CD4-positive, alpha-beta memory T cell (primary cell): ENCODE data around the gene HS3ST4. TPM values are rescaled to one million over a fixed set of nuclear protein-coding genes. Genes with fewer than 3 reads are reported as not detected.
A peak's percentile ranks its signal among the peaks of the same experiment; 100 is the strongest.

Experiments used
- CTCF ChIA-PET: fragments of 350-600 bp; sonication (Branson Sonifier 250); formaldehyde crosslinking; loops from one replicate; lab custom pipeline; 2021; ENCODE audit warnings: inconsistent platforms; ENCODE audit not compliant: partially characterized antibody; lab: Charles Lee
- POLR2A ChIA-PET: fragments of 350-600 bp; sonication (Branson Sonifier 250); formaldehyde crosslinking; loops from one replicate; lab custom pipeline; 2021; ENCODE audit not compliant: partially characterized antibody; lab: Charles Lee
- DNase-seq, 5 donors: peaks; one replicate each; pipeline versions ENCODE4 v3.0.0 to v3.0.0-alpha.2; 2020 to 2022; ENCODE audit warnings: mixed read lengths in 1 of 5
- H3K27ac ChIP-seq: one replicate; pipeline ENCODE4 v1.7.0; 2013; ENCODE audit warnings: low read depth, low read length
- H3K27me3 ChIP-seq: 2 replicates; pipeline ENCODE4 v1.7.0; 2013; ENCODE audit warnings: mild to moderate bottlenecking, low read length, moderate library complexity; ENCODE audit not compliant: insufficient read depth
- H3K36me3 ChIP-seq: 2 replicates; pipeline ENCODE4 v1.7.0; 2013; ENCODE audit warnings: mild to moderate bottlenecking, low read length, moderate library complexity; ENCODE audit not compliant: insufficient read depth
- H3K4me1 ChIP-seq: 2 replicates; pipeline ENCODE4 v1.7.0; 2013; ENCODE audit warnings: mild to moderate bottlenecking, low read length, moderate library complexity; ENCODE audit not compliant: insufficient read depth
- H3K4me3 ChIP-seq, 2 donors: one replicate each; pipeline ENCODE4 v1.7.0; 2013; ENCODE audit warnings: low read length in 2 of 2, mild to moderate bottlenecking in 1 of 2
- H3K9me3 ChIP-seq, 2 donors: one replicate each; pipeline ENCODE4 v1.7.0; 2013; ENCODE audit warnings: low read length in 2 of 2, control low read depth in 1 of 2; ENCODE audit not compliant: control insufficient read depth in 1 of 2
- H3K27ac Mint-ChIP-seq, 7 donors: one replicate each; pipeline ENCODE4 v1.8.0; 2020 to 2021; ENCODE audit warnings: mixed read lengths in 7 of 7, mild to moderate bottlenecking in 6 of 7, inconsistent platforms in 3 of 7, moderate library complexity in 3 of 7
- H3K27me3 Mint-ChIP-seq, 2 donors: one replicate each; pipeline ENCODE4 v1.8.0; 2020 to 2021; ENCODE audit warnings: mixed read lengths in 2 of 2
- H3K36me3 Mint-ChIP-seq, 2 donors: one replicate each; pipeline ENCODE4 v1.8.0; 2020 to 2021; ENCODE audit warnings: mixed read lengths in 2 of 2, inconsistent platforms in 1 of 2, mild to moderate bottlenecking in 1 of 2
- H3K4me1 Mint-ChIP-seq, 4 donors: one replicate each; pipeline ENCODE4 v1.8.0; 2020 to 2021; ENCODE audit warnings: mixed read lengths in 4 of 4, mild to moderate bottlenecking in 1 of 4
- H3K4me3 Mint-ChIP-seq, 8 donors: one replicate each; pipeline ENCODE4 v1.8.0; 2020 to 2021; ENCODE audit warnings: mixed read lengths in 8 of 8, mild to moderate bottlenecking in 7 of 8, moderate library complexity in 6 of 8, inconsistent platforms in 3 of 8
- H3K9me3 Mint-ChIP-seq, 8 donors: one replicate each; pipeline ENCODE4 v1.8.0; 2020 to 2021; ENCODE audit warnings: mixed read lengths in 8 of 8, mild to moderate bottlenecking in 5 of 8, inconsistent platforms in 3 of 8, moderate library complexity in 1 of 8
- intact Hi-C: fragments of 100-400 bp; cut with micrococcal nuclease; formaldehyde crosslinking; loops from one replicate; pipeline ENCODE4 v1.15.1; 2023
- polyA plus RNA-seq, 2 donors: library from polyadenylated mRNA; unstranded; fragments of 300-500 nt; fragmentation: Illumina TruSeq; gene quantifications; one replicate each; pipeline ENCODE4 v1.2.3, GENCODE V29; 2021
- total RNA-seq, 2 experiments: library from RNA; stranded (reverse); gene quantifications; one replicate each; pipeline ENCODE4 v1.2.3, GENCODE V29; 2021

The HS3ST4 gene
- total and polyA plus RNA-seq, 4 experiments from 2014 or later: not detected

DNA sequence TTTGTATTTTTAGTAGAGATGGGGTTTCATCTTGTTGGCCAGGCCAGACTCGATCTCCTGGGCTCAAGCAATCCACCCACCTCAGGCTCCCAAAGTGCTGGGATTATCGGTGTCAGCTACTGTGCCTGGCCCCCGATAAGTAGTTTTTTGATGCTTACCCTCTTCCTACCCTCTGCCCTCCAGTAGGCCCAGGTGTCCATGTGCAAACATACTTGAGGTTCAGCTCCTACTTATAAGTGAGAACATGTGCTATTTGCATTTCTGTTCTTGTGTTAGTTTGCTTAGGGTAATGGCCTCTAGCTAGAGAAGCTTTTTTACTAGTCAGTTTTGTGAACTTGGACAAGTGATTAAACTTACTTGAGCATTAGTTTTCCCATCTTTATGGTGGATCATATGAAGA is 136.8 kb downstream of the HS3ST4 start:
- H3K27ac ChIP-seq: no peak overlapping the region
- H3K4me1 ChIP-seq: no peaks in the 10 kb centered on the region
- intact Hi-C loops: no loop called here
- no peak for DNase-seq
- Mint-ChIP-seq H3K27me3 (peaks cover 7 to 23% of the 10 kb centered on the region in 2 donors), H3K4me3 (no peak overlapping the region), H3K9me3 (peaks cover 0 to 2% (median 0%) of the 10 kb centered on the region in 8 donors), H3K36me3 (no peaks in the 10 kb centered on the region), H3K4me1 (no peaks in the 10 kb centered on the region), H3K27ac (no peak overlapping the region)
- H3K9me3 ChIP-seq: no peaks in the 10 kb centered on the region
- POLR2A ChIA-PET: no interaction called here
- no peaks in the 10 kb centered on the region for H3K36me3 ChIP-seq
- H3K4me3 ChIP-seq: no peak overlapping the region
- CTCF ChIA-PET: no interaction called here
- H3K27me3 ChIP-seq: no peaks in the 10 kb centered on the region

DNA sequence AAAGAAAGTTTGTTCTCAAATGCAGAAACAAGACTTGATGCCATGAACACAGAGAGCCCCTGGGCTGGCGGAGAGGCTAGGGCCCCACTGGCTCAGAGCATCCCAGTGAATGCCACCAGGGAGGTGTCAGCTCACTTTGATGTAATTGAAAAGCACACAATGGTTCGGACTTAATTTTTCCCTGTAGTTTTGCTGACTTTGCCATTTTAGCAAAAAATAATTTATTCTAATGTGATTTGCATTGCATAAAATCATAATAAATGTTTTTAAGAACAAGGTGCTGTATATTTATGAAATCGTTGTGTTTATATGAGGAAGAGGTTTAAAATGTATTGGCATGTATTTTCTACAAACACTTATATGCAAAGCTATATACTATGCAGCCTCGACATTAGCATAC is 140.5 kb downstream of the HS3ST4 start:
- Mint-ChIP-seq H3K36me3 (no peaks in the 10 kb centered on the region), H3K4me1 (no peaks in the 10 kb centered on the region), H3K27ac (no peak overlapping the region), H3K27me3 (peaks cover 5 to 20% of the 10 kb centered on the region in 2 donors), H3K9me3 (no peaks in the 10 kb centered on the region), H3K4me3 (no peak overlapping the region)
- CTCF ChIA-PET: no interaction called here
- Histone ChIP-seq H3K4me1 (no peaks in the 10 kb centered on the region), H3K4me3 (no peak overlapping the region), H3K27ac (no peak overlapping the region), H3K27me3 (no peaks in the 10 kb centered on the region), H3K9me3 (no peaks in the 10 kb centered on the region), H3K36me3 (no peaks in the 10 kb centered on the region)
- no peak for DNase-seq
- intact Hi-C loops: no loop called here
- POLR2A ChIA-PET: no interaction called here

DNA sequence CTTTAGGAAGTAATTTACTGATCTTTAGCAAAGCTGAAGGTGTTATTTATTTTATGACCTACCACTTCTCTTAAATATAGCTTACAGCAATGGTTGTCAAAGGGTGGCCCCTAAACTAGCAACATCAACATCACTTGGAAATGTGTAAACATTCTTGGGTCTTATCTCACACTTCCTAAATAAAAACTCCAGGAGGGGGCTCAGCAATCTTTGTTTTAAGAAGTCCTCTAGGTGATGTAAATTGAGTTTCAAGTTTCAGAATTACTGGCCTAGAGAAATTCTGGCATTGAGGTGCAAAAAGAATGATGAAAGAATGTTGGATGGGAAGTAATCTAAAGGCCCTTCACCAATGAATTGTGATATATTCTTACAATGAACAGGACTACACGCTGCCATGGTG is 142.3 kb downstream of the HS3ST4 start:
- Mint-ChIP-seq H3K27me3 (peaks cover 7 to 18% of the 10 kb centered on the region in 2 donors), H3K4me3 (no peak overlapping the region), H3K36me3 (no peaks in the 10 kb centered on the region), H3K9me3 (no peaks in the 10 kb centered on the region), H3K4me1 (peaks cover 0 to 4% (median under 1%) of the 10 kb centered on the region in 4 donors), H3K27ac (no peak overlapping the region)
- intact Hi-C loops: no loop called here
- no peak for DNase-seq
- H3K4me1 ChIP-seq: no peaks in the 10 kb centered on the region
- CTCF ChIA-PET: no interaction called here
- no peaks in the 10 kb centered on the region for H3K36me3 ChIP-seq
- no peaks in the 10 kb centered on the region for H3K27me3 ChIP-seq
- H3K27ac ChIP-seq: no peak overlapping the region
- POLR2A ChIA-PET: interaction anchor here (0.6 kb wide), 1 partner anchor 57 kb away, joined by 3 read pairs; no protein-coding TSS in a partner anchor
- H3K9me3 ChIP-seq: no peaks in the 10 kb centered on the region
- no peak overlapping the region for H3K4me3 ChIP-seq

DNA sequence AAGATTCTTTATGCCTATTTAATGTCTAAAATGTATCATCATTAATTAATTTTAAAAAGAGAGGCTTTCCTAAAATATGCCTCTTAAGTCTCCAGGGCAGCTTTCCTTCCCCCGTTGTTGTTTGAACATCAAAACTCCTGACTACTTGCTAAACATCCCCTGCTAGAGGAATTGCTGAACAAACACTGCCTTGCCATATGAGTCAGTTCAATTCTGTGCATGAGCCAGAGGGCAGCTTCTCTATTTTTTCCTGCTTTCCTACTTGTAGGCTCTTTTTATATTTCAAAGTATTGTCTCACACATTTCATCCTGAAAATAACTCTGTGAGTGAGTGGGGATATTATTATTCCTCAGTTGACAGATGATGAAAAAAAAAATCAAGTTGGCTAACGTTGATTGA is 143.4 kb downstream of the HS3ST4 start:
- H3K27ac ChIP-seq: no peak overlapping the region
- no peak overlapping the region for H3K4me3 ChIP-seq
- no peaks in the 10 kb centered on the region for H3K36me3 ChIP-seq
- ChIA-PET CTCF (no interaction called here), POLR2A (no interaction called here)
- no peaks in the 10 kb centered on the region for H3K9me3 ChIP-seq
- Mint-ChIP-seq H3K4me1 (peaks cover 0 to 4% (median under 1%) of the 10 kb centered on the region in 4 donors), H3K4me3 (no peak overlapping the region), H3K27ac (no peak overlapping the region), H3K36me3 (no peaks in the 10 kb centered on the region), H3K27me3 (peaks cover 7 to 17% of the 10 kb centered on the region in 2 donors), H3K9me3 (no peaks in the 10 kb centered on the region)
- H3K27me3 ChIP-seq: no peaks in the 10 kb centered on the region
- DNase-seq: no peak
- intact Hi-C loops: loop anchor here (5.0 kb wide), 1 partner anchor 1622 kb away; no protein-coding TSS in a partner anchor
- H3K4me1 ChIP-seq: no peaks in the 10 kb centered on the region

- Mint-ChIP-seq H3K27ac (no peak overlapping the region), H3K9me3 (no peaks in the 10 kb centered on the region), H3K4me3 (peak overlapping the region in 2 of 8 donors; percentile 8 to 17), H3K4me1 (peaks cover 0 to 4% (median under 1%) of the 10 kb centered on the region in 4 donors), H3K36me3 (no peaks in the 10 kb centered on the region), H3K27me3 (peaks cover 2 to 13% of the 10 kb centered on the region in 2 donors)
- H3K4me1 ChIP-seq: no peaks in the 10 kb centered on the region
- H3K36me3 ChIP-seq: no peaks in the 10 kb centered on the region
- CTCF ChIA-PET: interaction anchor here (1.0 to 2.2 kb wide), 6 partner anchors 9 to 1271 kb away, joined by 3 to 7 read pairs (median 4); no protein-coding TSS in a partner anchor
- no peak overlapping the region for H3K4me3 ChIP-seq
- no peaks in the 10 kb centered on the region for H3K27me3 ChIP-seq
- POLR2A ChIA-PET: no interaction called here
- intact Hi-C loops: loop anchor here (5.0 kb wide), 1 partner anchor 1619 kb away; no protein-coding TSS in a partner anchor
- DNase-seq: peak in 4 of 5 donors; percentile 37 to 48 (median 42)
- no peaks in the 10 kb centered on the region for H3K9me3 ChIP-seq
- H3K27ac ChIP-seq: no peak overlapping the region
Observed at GRCh38 chr16:25838724-25839186, 147.0 kb downstream of the HS3ST4 start.

DNA sequence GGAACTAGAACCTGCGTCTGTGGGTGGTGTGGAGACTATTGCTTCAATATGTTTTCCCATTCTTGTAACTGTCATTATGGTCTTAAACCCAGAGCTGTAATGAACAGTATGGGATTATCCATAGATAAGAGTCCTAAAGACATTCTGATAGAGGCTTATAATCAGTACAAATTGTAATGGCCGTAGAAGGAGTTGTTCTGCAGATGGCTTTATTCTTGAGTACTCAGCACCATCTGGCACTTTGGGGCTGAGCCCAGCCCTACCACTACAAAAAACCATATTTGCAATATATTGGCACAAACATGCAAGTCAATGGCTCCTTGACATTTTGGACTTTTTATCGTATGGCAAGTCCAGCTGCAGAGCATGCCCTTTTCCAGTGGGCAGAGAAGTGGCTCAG is 150.0 kb downstream of the HS3ST4 start:
- H3K27me3 ChIP-seq: no peaks in the 10 kb centered on the region
- Mint-ChIP-seq H3K9me3 (peaks cover 0 to 4% (median 0%) of the 10 kb centered on the region in 8 donors), H3K4me1 (peaks cover 0 to 4% (median under 1%) of the 10 kb centered on the region in 4 donors), H3K27me3 (peaks cover 6 to 9% of the 10 kb centered on the region in 2 donors), H3K36me3 (no peaks in the 10 kb centered on the region), H3K4me3 (no peak overlapping the region), H3K27ac (no peak overlapping the region)
- no peaks in the 10 kb centered on the region for H3K4me1 ChIP-seq
- no peak for DNase-seq
- no peak overlapping the region for H3K27ac ChIP-seq
- no peaks in the 10 kb centered on the region for H3K9me3 ChIP-seq
- ChIA-PET POLR2A (no interaction called here), CTCF (interaction anchor here (0.9 to 1.3 kb wide), 2 partner anchors 11 to 19 kb away, joined by 3 read pairs; no protein-coding TSS in a partner anchor)
- no peaks in the 10 kb centered on the region for H3K36me3 ChIP-seq
- no peak overlapping the region for H3K4me3 ChIP-seq
- intact Hi-C loops: no loop called here

- Histone ChIP-seq H3K9me3 (no peaks in the 10 kb centered on the region), H3K27me3 (no peaks in the 10 kb centered on the region), H3K27ac (no peak overlapping the region), H3K4me1 (no peaks in the 10 kb centered on the region), H3K4me3 (no peak overlapping the region), H3K36me3 (no peaks in the 10 kb centered on the region)
- no peak for DNase-seq
- Mint-ChIP-seq H3K27ac (no peak overlapping the region), H3K36me3 (no peaks in the 10 kb centered on the region), H3K4me3 (no peak overlapping the region), H3K27me3 (peaks cover 5 to 7% of the 10 kb centered on the region in 2 donors), H3K4me1 (no peaks in the 10 kb centered on the region), H3K9me3 (peaks cover 0 to 4% (median 0%) of the 10 kb centered on the region in 8 donors)
- intact Hi-C loops: no loop called here
- ChIA-PET CTCF (no interaction called here), POLR2A (no interaction called here)
Observed at GRCh38 chr16:25845901-25846300, 154.1 kb downstream of the HS3ST4 start.
